Measurements from ENCODE around the gene MSI2. TPM values are rescaled to one million over a fixed set of nuclear protein-coding genes. Genes with fewer than 3 reads are reported as not detected.

Gene MSI2
- total RNA-seq, 1 experiment from 2014 or later, result 13.8 TPM

- DNase-seq (ENCODE audit: low read depth), result no peak
Observed at GRCh38 chr17:57269598-57270255, 13.4 kb downstream of the MSI2 start.

DNA sequence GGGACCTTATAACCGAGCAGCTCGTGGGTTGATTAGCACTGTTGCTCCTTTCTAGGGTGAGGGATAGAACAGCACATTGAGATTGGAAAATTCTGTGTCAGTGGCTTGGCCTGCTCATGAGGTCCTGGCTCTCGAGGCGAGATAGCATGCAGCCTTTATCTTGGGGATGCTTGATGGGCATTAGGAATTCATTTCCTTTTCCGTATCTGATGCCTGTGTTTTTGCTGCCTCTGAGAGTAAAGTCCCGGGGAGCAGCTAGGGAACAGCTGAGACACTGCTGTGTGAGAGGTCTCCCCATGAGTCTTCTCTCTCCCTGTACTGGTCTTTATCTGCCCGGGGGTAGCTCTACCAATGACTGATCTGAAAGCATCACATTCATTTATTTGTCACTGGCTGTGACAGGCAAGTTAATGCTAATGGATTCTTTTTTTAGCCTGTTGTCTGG, 14.5 kb downstream of the MSI2 start:
- no peak for DNase-seq (ENCODE audit: low read depth)

DNA sequence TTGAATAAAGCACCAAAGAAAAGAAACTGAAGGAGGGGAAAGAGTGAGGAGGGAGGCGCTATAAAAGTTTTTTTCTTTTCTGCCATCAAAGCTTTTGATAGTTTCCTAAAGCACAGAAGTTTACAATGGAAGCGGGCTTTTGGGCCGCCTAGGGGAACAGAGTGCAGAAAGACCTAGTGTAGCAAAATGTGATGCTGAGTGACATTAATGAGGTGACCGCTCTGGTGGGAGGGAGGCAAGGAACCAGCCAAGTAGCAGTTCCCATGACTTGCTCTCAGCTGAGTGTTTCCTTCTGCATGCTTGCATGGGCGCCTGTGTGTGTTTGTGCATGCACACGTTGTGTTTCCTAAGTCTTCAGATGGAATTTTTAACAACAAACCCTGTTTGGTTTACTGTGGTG, 15.5 kb downstream of the MSI2 start:
- no peak for DNase-seq (ENCODE audit: low read depth)

- DNase-seq (ENCODE audit: low read depth), result no peak
Observed at GRCh38 chr17:57273490-57273889, 17.2 kb downstream of the MSI2 start.

DNA sequence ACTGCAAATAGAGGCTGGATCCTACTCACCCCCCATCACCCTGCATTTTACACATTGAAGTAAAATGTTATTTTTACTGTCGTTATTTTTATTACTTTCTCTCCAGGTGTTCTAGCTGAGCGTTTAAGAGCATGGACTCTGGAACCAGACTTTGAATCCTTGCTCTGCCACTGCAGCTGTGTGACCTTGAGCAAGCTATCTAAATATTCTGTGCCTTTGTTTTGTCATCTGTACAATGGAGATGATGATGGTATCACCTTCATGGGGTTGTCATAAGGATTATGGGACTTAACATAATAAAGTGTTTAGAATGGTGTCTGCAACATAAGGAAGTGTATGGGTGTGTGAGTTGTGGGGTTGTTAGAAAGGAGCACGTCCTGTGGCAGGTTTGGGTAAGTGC, 17.8 kb downstream of the MSI2 start:
- no peak for DNase-seq (ENCODE audit: low read depth)

- DNase-seq (ENCODE audit: low read depth), result no peak
Observed at GRCh38 chr17:57275071-57275764, 18.9 kb downstream of the MSI2 start.

- no peak for DNase-seq (ENCODE audit: low read depth)
Observed at GRCh38 chr17:57276621-57277020, 20.3 kb downstream of the MSI2 start.

DNA sequence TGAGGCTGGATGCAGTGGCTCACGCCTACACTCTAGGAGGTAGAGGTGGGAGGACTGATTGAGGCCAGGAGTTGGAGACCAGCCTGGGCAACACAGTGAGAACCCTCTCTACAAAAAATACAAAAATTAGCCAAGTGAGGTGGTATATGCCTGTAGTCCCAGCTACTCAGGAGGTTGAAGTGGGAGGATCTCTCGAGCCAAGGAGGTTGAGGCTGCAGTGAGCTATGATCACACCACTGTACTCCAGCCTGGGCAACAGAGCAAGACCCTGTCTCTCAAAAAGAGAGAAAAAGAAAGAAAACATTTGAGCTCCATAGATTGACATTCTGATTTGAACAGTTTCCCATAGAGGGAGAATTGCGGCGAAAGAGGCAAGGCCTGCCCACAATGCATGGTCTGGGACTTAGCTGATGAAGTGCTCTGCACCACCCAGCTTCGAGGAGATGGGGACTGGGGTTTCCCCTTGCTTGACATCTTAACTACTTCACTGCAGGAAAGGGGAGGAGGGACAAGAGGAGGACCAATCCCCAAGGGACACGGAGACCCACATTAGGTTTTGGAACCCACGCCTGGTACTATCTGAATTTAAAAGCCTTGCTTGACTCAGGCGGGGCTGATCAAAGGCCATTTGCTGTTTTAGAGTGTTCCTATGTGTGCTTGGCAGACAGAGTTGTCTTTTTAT, 21.7 kb downstream of the MSI2 start:
- DNase-seq (ENCODE audit: low read depth), result no peak

DNA sequence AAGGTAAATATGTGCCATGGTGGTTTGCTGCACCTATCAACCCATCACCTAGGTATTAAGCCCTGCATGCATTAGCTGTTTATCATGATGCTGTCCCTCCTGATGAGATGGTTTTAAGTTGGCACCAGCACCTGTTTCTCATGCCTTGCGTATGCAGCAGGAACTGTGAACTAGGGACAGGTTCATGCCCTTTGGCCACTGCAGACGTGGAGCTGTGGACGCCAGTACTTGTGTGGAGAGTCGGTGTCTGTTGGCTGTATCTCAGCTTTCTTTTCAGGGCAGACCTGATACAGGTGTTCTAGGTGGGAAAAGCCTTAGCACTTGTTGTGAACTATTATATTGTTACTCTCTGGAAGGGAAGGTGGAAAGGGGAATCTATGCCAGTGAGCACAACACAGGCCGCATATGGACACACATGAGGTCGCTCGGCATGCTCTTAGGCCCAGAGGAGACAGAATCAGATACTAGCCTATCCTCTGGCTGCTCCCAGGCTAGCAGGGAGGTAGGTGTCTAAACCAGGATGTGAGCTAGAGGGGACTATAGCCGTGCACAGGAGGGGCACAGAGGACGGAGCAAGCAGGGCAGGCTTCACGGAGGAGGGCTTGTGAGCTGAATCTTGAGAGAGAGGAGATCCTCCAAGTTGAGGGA, 22.5 kb downstream of the MSI2 start:
- no peak for DNase-seq (ENCODE audit: low read depth)

DNA sequence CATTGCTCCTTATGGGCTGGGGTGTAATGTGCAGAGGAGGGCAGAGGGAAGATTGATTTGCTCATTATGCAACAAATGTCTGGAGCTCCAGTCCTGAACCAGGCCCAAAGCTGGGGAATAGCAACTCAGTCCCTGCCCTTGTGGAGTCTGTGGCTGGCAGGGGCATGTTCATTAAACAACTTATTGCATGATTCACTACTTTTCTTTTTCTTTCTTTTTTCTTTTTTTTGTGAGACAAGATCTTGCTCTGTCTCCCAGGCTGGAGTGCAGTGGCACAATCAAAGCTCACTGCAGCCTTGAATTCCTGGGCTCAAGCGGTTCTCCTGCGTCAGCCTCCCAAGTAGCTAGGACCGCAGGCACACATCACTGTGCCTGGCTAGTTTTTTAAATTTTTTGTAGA, 23.1 kb downstream of the MSI2 start:
- no peak for DNase-seq (ENCODE audit: low read depth)

DNA sequence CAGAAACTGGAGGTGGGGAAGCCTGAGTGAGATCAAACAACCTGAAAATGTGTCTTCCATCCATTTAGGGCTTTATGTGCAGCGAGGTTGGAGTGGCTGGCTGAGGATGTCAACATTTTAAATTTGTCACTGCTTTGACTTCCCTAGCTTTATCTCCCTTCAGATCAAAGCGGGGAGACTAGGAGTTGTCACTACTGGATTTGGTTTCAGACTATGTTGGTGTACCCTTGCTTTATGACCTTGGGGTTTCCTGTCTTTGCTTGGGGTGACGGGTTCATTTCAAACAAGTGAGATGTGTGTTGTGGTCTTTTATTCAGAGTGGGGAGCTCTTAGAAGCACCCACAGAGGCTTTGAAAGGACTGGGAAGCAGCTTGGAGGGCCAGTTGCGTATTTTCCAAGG, 25.6 kb downstream of the MSI2 start:
- DNase-seq (ENCODE audit: low read depth), result no peak

- no peak for DNase-seq (ENCODE audit: low read depth)
Observed at GRCh38 chr17:57282296-57282695, 26.0 kb downstream of the MSI2 start.

GRCh38 chr17:57283203-57283971, 27.1 kb downstream of the MSI2 start:
- DNase-seq (ENCODE audit: low read depth), result no peak

- no peak for DNase-seq (ENCODE audit: low read depth)
Observed at GRCh38 chr17:57284583-57284982, 28.3 kb downstream of the MSI2 start.

DNA sequence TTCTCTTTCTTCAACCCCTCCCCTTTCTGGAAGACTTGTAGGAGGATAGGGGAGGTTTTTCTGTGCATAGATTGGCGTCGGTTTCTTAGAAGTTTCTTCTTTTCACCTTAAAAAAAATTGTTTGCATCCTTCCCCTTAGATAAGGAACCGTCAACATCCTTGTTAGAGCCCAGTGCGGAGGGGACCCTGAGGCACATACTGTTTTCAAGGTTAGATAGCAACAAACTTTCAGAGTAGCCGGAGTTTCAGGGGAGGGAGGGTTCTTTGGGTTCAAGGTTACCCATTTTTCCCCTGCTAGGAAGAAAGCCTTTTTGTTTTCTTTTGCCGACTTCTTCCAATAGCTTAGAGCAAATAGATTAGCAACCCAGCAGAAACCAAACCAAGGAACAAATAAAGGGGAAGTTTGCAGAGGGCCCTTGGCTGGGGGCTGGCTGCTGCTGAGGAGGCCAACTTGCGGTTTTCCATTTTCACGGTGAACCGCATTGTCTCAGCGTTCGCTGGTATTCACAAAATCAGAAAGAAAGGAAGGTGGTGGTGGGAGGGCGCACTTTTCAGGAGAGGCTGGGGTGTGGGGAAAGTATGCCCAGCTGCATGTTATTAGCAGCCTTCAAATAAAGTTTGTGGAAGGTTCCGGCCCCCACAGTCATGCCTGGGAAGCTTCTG, 28.8 kb downstream of the MSI2 start:
- DNase-seq (ENCODE audit: low read depth), result no peak

DNA sequence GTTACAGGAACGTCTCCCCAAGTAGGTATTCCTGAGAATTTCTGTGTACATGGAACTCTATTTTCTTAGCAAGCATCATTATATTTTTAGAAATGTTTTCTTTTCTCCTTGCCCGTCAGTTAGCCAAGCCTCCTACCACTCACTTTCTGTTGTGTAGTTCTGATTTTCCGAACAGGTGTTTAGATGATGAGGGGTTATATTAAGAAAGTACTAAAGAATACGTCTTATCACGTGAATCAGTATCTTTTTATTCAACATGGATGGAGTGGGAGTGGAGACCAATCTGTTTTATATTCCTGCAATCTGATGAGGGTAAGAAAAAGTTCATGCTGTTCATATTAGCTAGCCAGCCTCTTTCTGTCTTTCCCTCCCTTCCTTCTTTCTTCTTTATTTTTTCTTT, 29.4 kb downstream of the MSI2 start:
- no peak for DNase-seq (ENCODE audit: low read depth)

GRCh38 chr17:57286399-57287105, 30.2 kb downstream of the MSI2 start:
- no peak for DNase-seq (ENCODE audit: low read depth)

DNA sequence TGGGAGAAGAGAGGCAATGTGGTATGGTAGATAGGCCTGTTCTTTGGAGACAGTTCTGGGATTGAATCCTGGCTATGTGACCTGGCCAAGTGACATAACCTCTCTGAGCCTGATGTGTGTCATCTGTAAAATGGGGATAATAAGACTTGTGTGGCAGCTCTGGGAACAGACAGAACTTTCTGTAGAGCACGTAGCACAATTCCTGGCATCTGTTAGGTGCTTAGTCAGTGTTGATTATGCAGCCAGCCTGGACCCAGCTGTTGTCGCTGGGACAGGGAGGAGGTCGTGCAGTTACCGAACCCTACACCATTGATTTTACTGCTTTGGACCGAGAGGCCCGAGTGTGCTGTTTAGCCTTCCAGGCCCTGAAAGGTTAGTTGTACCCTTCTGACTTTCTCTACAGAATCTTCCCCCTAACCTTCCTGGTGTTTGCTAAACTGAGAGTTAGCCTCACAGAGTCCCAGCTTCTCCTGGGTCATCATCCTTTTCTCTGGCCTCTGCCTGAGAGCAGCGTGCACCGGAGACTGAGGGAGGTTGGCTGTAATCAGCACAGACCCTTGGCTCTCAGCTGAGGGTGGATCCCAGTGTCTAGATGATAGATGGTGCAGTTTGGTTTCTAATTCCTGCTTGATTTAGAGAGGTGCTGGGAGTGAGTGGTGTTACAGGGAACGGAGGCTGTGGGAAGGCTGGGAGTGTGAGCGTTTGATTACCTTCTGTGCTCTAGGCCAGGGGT, 31.9 kb downstream of the MSI2 start:
- DNase-seq (ENCODE audit: low read depth), result no peak

- no peak for DNase-seq (ENCODE audit: low read depth)
Observed at GRCh38 chr17:57288773-57289121, 32.4 kb downstream of the MSI2 start.

GRCh38 chr17:57289130-57289529, 32.8 kb downstream of the MSI2 start:
- no peak for DNase-seq (ENCODE audit: low read depth)
